Endothelial cell of umbilical vein (primary cell): ENCODE data around the gene CLN6. TPM values are rescaled to one million over a fixed set of nuclear protein-coding genes. Genes with fewer than 3 reads are reported as not detected.

Experiments
- BruUV-seq: library from RNA; stranded (reverse); fragments of 400-500 nt; replicated peaks from 2 replicates; lab custom pipeline; 2021; lab: Mats Ljungman, UMichigan
- CTCF ChIA-PET: fragments of 300-600, 350-600 bp; sonication (Branson Sonifier 250); formaldehyde crosslinking; loops from one replicate; lab custom pipeline; 2021; ENCODE audit warnings: antibody characterized with exemption, inconsistent platforms; lab: Charles Lee
- POLR2A ChIA-PET: fragments of 300-600, 350-600 bp; sonication (Branson Sonifier 250); formaldehyde crosslinking; loops from one replicate; lab custom pipeline; 2021; ENCODE audit warnings: antibody characterized with exemption, inconsistent platforms; lab: Charles Lee
- DNase-seq: peaks from one replicate; pipeline ENCODE4 v3.0.0-alpha.2; 2011; ENCODE audit warnings: low read depth, low spot score
- FAIRE-seq: peaks from 2 replicates; lab custom pipeline; 2011; peaks lifted over from hg19 to GRCh38; lab: Jason Lieb, UNC
- H2AFZ ChIP-seq: 2 replicates; pipeline ENCODE4 v1.6.0; 2012; ENCODE audit warnings: low read depth, low read length, control low read depth, inconsistent platforms
- H3K27ac ChIP-seq: 2 replicates; pipeline ENCODE4 v1.5.1; 2011; ENCODE audit warnings: low read depth, mild to moderate bottlenecking, control low read depth, low read length, moderate library complexity; ENCODE audit not compliant: insufficient read depth
- H3K27me3 ChIP-seq, 2 experiments: 2 replicates each; pipeline versions ENCODE4 v1.6.0 to v1.6.1; 2011; ENCODE audit warnings: low read length in 2 of 2, mixed read lengths in 1 of 2; ENCODE audit not compliant: control insufficient read depth in 2 of 2, insufficient read depth in 2 of 2
- H3K36me3 ChIP-seq, 2 experiments: 2 replicates in 1 of 2; 3 replicates in 1 of 2; pipeline ENCODE4 v1.5.1; 2011; ENCODE audit warnings: low read length in 2 of 2, mild to moderate bottlenecking in 1 of 2, moderate library complexity in 1 of 2; ENCODE audit not compliant: control insufficient read depth in 2 of 2, insufficient read depth in 2 of 2; ENCODE audit errors: extremely low read depth in 1 of 2
- H3K4me1 ChIP-seq: 3 replicates; pipeline ENCODE4 v1.5.1; 2011; ENCODE audit warnings: mild to moderate bottlenecking, low read length; ENCODE audit not compliant: control insufficient read depth, insufficient read depth; ENCODE audit errors: extremely low read depth
- H3K4me2 ChIP-seq: 2 replicates; pipeline ENCODE4 v1.6.1; 2011; ENCODE audit warnings: low read length, control low read depth, mixed read lengths; ENCODE audit not compliant: insufficient read depth
- H3K4me3 ChIP-seq, 3 experiments: fragments of 200-600 bp in 1 of 3; sonication (generic), shearing (Covaris generic) in 1 of 3; replicated peaks in 1 of 3; 2 replicates each; pipeline ENCODE4 v1.5.1; 2011 to 2016; ENCODE audit warnings: control low read depth in 3 of 3, low read length in 3 of 3, mild to moderate bottlenecking in 2 of 3, inconsistent platforms in 1 of 3, low read depth in 1 of 3, moderate library complexity in 1 of 3; ENCODE audit not compliant: insufficient read depth in 1 of 3
- H3K79me2 ChIP-seq: 2 replicates; pipeline ENCODE4 v1.6.0; 2012; ENCODE audit warnings: low read length, inconsistent platforms; ENCODE audit not compliant: control insufficient read depth, insufficient read depth
- H3K9ac ChIP-seq: replicated peaks from 2 replicates; pipeline ENCODE3; 2011; ENCODE audit warnings: low read length, control low read depth; ENCODE audit not compliant: insufficient read depth; ENCODE audit errors: extremely low read depth
- H3K9me1 ChIP-seq: replicated peaks from 3 replicates; pipeline ENCODE4 v1.6.0; 2011; ENCODE audit warnings: mild to moderate bottlenecking, low read length; ENCODE audit not compliant: control insufficient read depth, insufficient read depth; ENCODE audit errors: extremely low read depth
- H3K9me3 ChIP-seq: replicated peaks from 2 replicates; pipeline ENCODE4 v1.5.1; 2012; ENCODE audit warnings: low read length, inconsistent platforms; ENCODE audit not compliant: control insufficient read depth, insufficient read depth
- H4K20me1 ChIP-seq: replicated peaks from 2 replicates; pipeline ENCODE3; 2011; ENCODE audit warnings: mild to moderate bottlenecking, low read length; ENCODE audit not compliant: control insufficient read depth, insufficient read depth; ENCODE audit errors: extremely low read depth
- CTCF ChIP-seq, 2 donors: IDR thresholded peaks; 1 replicate in 1 of 2; 2 replicates in 1 of 2; pipeline ENCODE4 v1.5.1; 2011; ENCODE audit warnings: low read length in 2 of 2, mild to moderate bottlenecking in 2 of 2, moderate library complexity in 2 of 2, control low read depth in 1 of 2, inconsistent platforms in 1 of 2, low read depth in 1 of 2; ENCODE audit not compliant: insufficient read depth in 1 of 2; ENCODE audit errors: extremely low read depth in 1 of 2
- EZH2 ChIP-seq: IDR thresholded peaks from 2 replicates; pipeline ENCODE4 v1.6.1; 2012; ENCODE audit warnings: borderline replicate concordance, low read depth, mild to moderate bottlenecking, moderate library complexity, low read length, inconsistent platforms; ENCODE audit not compliant: severe bottlenecking
- FOS ChIP-seq: IDR thresholded peaks from 2 replicates; pipeline ENCODE4 v1.6.1; 2011; ENCODE audit warnings: mild to moderate bottlenecking, low read length, moderate library complexity, borderline replicate concordance; ENCODE audit not compliant: insufficient read depth
- GATA2 ChIP-seq: IDR thresholded peaks from 2 replicates; pipeline ENCODE4 v1.7.0; 2011; ENCODE audit warnings: low read depth, mild to moderate bottlenecking, moderate library complexity, mixed read lengths, low read length; ENCODE audit not compliant: insufficient read length, insufficient read depth
- JUN ChIP-seq: IDR thresholded peaks from 2 replicates; pipeline ENCODE4 v1.6.1; 2011; ENCODE audit warnings: borderline replicate concordance, low read depth; ENCODE audit not compliant: insufficient read length, insufficient read depth
- MAX ChIP-seq: IDR thresholded peaks from 2 replicates; pipeline ENCODE4 v1.6.1; 2011; ENCODE audit not compliant: insufficient read depth, insufficient read length
- MYC ChIP-seq: IDR thresholded peaks from one replicate; pipeline ENCODE4 v1.6.1; 2011; ENCODE audit warnings: mild to moderate bottlenecking, low read depth, low read length
- POLR2A ChIP-seq: IDR thresholded peaks from 2 replicates; pipeline ENCODE4 v1.6.1; 2012; ENCODE audit warnings: low read depth, mild to moderate bottlenecking, control low read depth, low read length
- POLR2AphosphoS5 ChIP-seq: IDR thresholded peaks from 2 replicates; pipeline ENCODE4 v1.6.1; 2012; ENCODE audit warnings: low read depth, mild to moderate bottlenecking, control low read depth, low read length, moderate library complexity; ENCODE audit not compliant: insufficient read depth
- dilution Hi-C: fragments of 300-500 bp; cut with MboI; formaldehyde crosslinking; loops from one replicate; pipeline ENCODE4 v1.15.0; 2019; ENCODE audit warnings: low sequenced_read_pairs; ENCODE audit not compliant: extremely low pct_ligation_motif_present
- intact Hi-C: fragments of 100-400 bp; cut with micrococcal nuclease; formaldehyde crosslinking; loops from one replicate; pipeline ENCODE4 v1.10.0; 2022
- polyA plus RNA-seq, 4 experiments: library from polyadenylated mRNA; depleted of rRNA in 3 of 4; stranded (reverse) in 3 of 4; unstranded in 1 of 4; fragments of >200 nt; gene quantifications; 2 replicates each; pipeline versions ENCODE4 v1.2.1 to v1.2.3, GENCODE V29; 2011 to 2012; ENCODE audit warnings: missing spikeins in 1 of 4
- total RNA-seq: library from RNA; stranded (reverse); gene quantifications from 2 replicates; pipeline ENCODE4 v1.2.3, GENCODE V29; 2021

The CLN6 gene
- total and polyA plus RNA-seq, 2 donors (not counting 3 experiments of a cell fraction or from before 2014, with no cell fraction given): 53.9 to 75.5 TPM

GRCh38 chr15:68166847-68167246 lies 62.7 kb downstream of the CLN6 start:
- Histone ChIP-seq H3K4me2 (no peak overlapping the region), H3K9me3 (no peaks in the 10 kb centered on the region), H3K4me1 (no peaks in the 10 kb centered on the region), H2AFZ (no peak overlapping the region), H3K79me2 (no peaks in the 10 kb centered on the region), H3K27me3 (no peaks in the 10 kb centered on the region), H3K4me3 (no peak overlapping the region), H3K9me1 (no peaks in the 10 kb centered on the region), H3K9ac (no peak overlapping the region), H3K36me3 (no peaks in the 10 kb centered on the region), H4K20me1 (no peaks in the 10 kb centered on the region), H3K27ac (no peak overlapping the region)
- ChIA-PET POLR2A (no interaction called here), CTCF (interaction anchor here (1.1 kb wide), 1 partner anchor 12 kb away, joined by 4 read pairs; no protein-coding TSS in a partner anchor)
- no TSS peak for BruUV-seq
- no peak for TF ChIP-seq FOS
- no peak for TF ChIP-seq GATA2
- TF ChIP-seq MYC: no peak
- no peak for TF ChIP-seq POLR2A
- dilution Hi-C loops: no loop called here
- DNase-seq: no peak
- intact Hi-C loops: no loop called here
- FAIRE-seq: no peak

- H3K4me3 ChIP-seq: no peak overlapping the region
- intact Hi-C loops: no loop called here
- DNase-seq: no peak
- no peak for TF ChIP-seq POLR2A
- no peak for TF ChIP-seq FOS
- no peak for TF ChIP-seq MYC
- no peak for TF ChIP-seq EZH2
- TF ChIP-seq JUN: no peak
- TF ChIP-seq MAX: no peak
- no peak for TF ChIP-seq CTCF (IDR thresholded peaks at IDR 0.05; ENCODE audit: extremely low read depth in 1 of 2, insufficient read depth in 1 of 2, low read depth in 1 of 2, low read length in 2 of 2)
- no peak for TF ChIP-seq POLR2AphosphoS5
- no peak for TF ChIP-seq GATA2
- no peaks in the 10 kb centered on the region for H3K4me1 ChIP-seq
- no peak overlapping the region for H2AFZ ChIP-seq
- FAIRE-seq: no peak
- H3K27ac ChIP-seq: no peak overlapping the region
- no peaks in the 10 kb centered on the region for H3K79me2 ChIP-seq
- no peaks in the 10 kb centered on the region for H3K9me3 ChIP-seq
- H3K9ac ChIP-seq: no peak overlapping the region
- no peaks in the 10 kb centered on the region for H3K27me3 ChIP-seq
- no peaks in the 10 kb centered on the region for H3K36me3 ChIP-seq
- no TSS peak for BruUV-seq
- dilution Hi-C loops: no loop called here
- no peaks in the 10 kb centered on the region for H3K9me1 ChIP-seq
- H4K20me1 ChIP-seq: no peaks in the 10 kb centered on the region
- ChIA-PET CTCF (interaction anchor here (2.3 to 2.4 kb wide), 2 partner anchors 9 to 12 kb away, joined by 8 to 15 read pairs; no protein-coding TSS in a partner anchor), POLR2A (no interaction called here)
- no peak overlapping the region for H3K4me2 ChIP-seq
Measured at GRCh38 chr15:68163191-68163590, 66.3 kb downstream of the CLN6 start.
